OCI-LY1 (cell line): ENCODE data around the gene IQCK.

Experiments
- H2AFZ ChIP-seq: fragments of 200-600 bp; sonication (generic), shearing (Covaris generic); 2 replicates; pipeline ENCODE4 v1.6.0; 2014; ENCODE audit warnings: antibody characterized with exemption, mild to moderate bottlenecking, low read length
- H3F3A ChIP-seq: fragments of 200-600 bp; sonication (generic), shearing (Covaris generic); 2 replicates; pipeline ENCODE4 v1.6.0; 2014; ENCODE audit warnings: mild to moderate bottlenecking, antibody characterized with exemption, low read length, moderate library complexity; ENCODE audit not compliant: insufficient read depth
- H3K27ac ChIP-seq: fragments of 200-600 bp; sonication (generic); 2 replicates; pipeline ENCODE4 v1.5.1; 2014; ENCODE audit warnings: low read length, mixed run types, mild to moderate bottlenecking, low read depth; ENCODE audit not compliant: poor library complexity, severe bottlenecking
- H3K27me3 ChIP-seq: fragments of 200-600 bp; sonication (generic); 2 replicates; pipeline ENCODE4 v1.6.0; 2014; ENCODE audit warnings: antibody characterized with exemption, mild to moderate bottlenecking, low read length, moderate library complexity; ENCODE audit not compliant: insufficient read depth
- H3K36me3 ChIP-seq: fragments of 200-600 bp; sonication (generic); 2 replicates; pipeline ENCODE4 v1.6.1; 2014; ENCODE audit warnings: mild to moderate bottlenecking, antibody characterized with exemption, low read length, moderate library complexity, mixed read lengths; ENCODE audit not compliant: insufficient read depth
- H3K4me1 ChIP-seq: fragments of 200-600 bp; sonication (generic); 2 replicates; pipeline ENCODE4 v1.5.1; 2014; ENCODE audit warnings: mild to moderate bottlenecking, low read length, moderate library complexity; ENCODE audit not compliant: insufficient read depth, severe bottlenecking
- H3K4me2 ChIP-seq: fragments of 200-600 bp; sonication (generic), shearing (Covaris generic); 2 replicates; pipeline ENCODE4 v1.6.1; 2014; ENCODE audit warnings: low read length
- H3K4me3 ChIP-seq: fragments of 200-600 bp; sonication (generic); 2 replicates; pipeline ENCODE4 v1.5.1; 2014; ENCODE audit warnings: low read length, low read depth, mild to moderate bottlenecking, mixed read lengths; ENCODE audit not compliant: poor library complexity, severe bottlenecking
- H3K79me2 ChIP-seq: fragments of 200-600 bp; shearing (Covaris generic); 2 replicates; pipeline ENCODE4 v1.6.1; 2016; ENCODE audit warnings: mixed run types, low read length, mixed read lengths; ENCODE audit not compliant: insufficient read depth
- H3K9ac ChIP-seq: fragments of 200-600 bp; sonication (generic), shearing (Covaris generic); 2 replicates; pipeline ENCODE4 v1.6.1; 2014; ENCODE audit warnings: mild to moderate bottlenecking, low read length, mixed read lengths
- H3K9me2 ChIP-seq: fragments of 200-600 bp; sonication (generic), shearing (Covaris generic); 2 replicates; pipeline ENCODE4 v1.6.1; 2014; ENCODE audit warnings: low read depth, mild to moderate bottlenecking, low read length, mixed read lengths
- H3K9me3 ChIP-seq: fragments of 200-600 bp; shearing (Covaris generic); 2 replicates; pipeline ENCODE4 v1.6.1; 2014; ENCODE audit warnings: low read length, mixed read lengths
- H4K20me1 ChIP-seq: fragments of 200-600 bp; sonication (generic), shearing (Covaris generic); 2 replicates; pipeline ENCODE4 v1.6.0; 2016; ENCODE audit warnings: mild to moderate bottlenecking, low read length; ENCODE audit not compliant: insufficient read depth
- CTCF ChIP-seq: fragments of 200-600 bp; sonication (generic), shearing (Covaris generic); IDR thresholded peaks from 2 replicates; pipeline ENCODE4 v1.5.1; 2017; ENCODE audit warnings: mild to moderate bottlenecking, antibody characterized with exemption, low read length, moderate library complexity, mixed read lengths
- EZH2 ChIP-seq: fragments of 200-600 bp; sonication (generic), shearing (Covaris generic); IDR thresholded peaks from 2 replicates; pipeline ENCODE4 v1.8.0; 2017; ENCODE audit warnings: borderline replicate concordance, mixed run types, mild to moderate bottlenecking, antibody characterized with exemption, low read length, moderate library complexity, mixed read lengths

Gene IQCK

GRCh38 chr16:19769239-19769638, 51.2 kb downstream of the IQCK start:
- Histone ChIP-seq H2AFZ (no peak overlapping the region), H3K4me2 (no peak overlapping the region), H3F3A (no peaks in the 10 kb centered on the region), H3K27ac (no peak overlapping the region), H4K20me1 (no peaks in the 10 kb centered on the region), H3K9ac (no peak overlapping the region), H3K79me2 (no peaks in the 10 kb centered on the region), H3K9me2 (no peaks in the 10 kb centered on the region), H3K9me3 (no peaks in the 10 kb centered on the region), H3K4me1 (no peaks in the 10 kb centered on the region), H3K4me3 (no peak overlapping the region), H3K36me3 (no peaks in the 10 kb centered on the region), H3K27me3 (no peaks in the 10 kb centered on the region)
- no peak for TF ChIP-seq CTCF
- no peak for TF ChIP-seq EZH2

GRCh38 chr16:19771040-19771439, 53.0 kb downstream of the IQCK start:
- Histone ChIP-seq H2AFZ (no peak overlapping the region), H3K27me3 (no peaks in the 10 kb centered on the region), H3K4me3 (no peak overlapping the region), H4K20me1 (no peaks in the 10 kb centered on the region), H3K4me2 (no peak overlapping the region), H3F3A (no peaks in the 10 kb centered on the region), H3K79me2 (no peaks in the 10 kb centered on the region), H3K4me1 (no peaks in the 10 kb centered on the region), H3K36me3 (no peaks in the 10 kb centered on the region), H3K9me2 (no peaks in the 10 kb centered on the region), H3K9me3 (no peaks in the 10 kb centered on the region), H3K27ac (no peak overlapping the region), H3K9ac (no peak overlapping the region)
- no peak for TF ChIP-seq EZH2
- no peak for TF ChIP-seq CTCF

GRCh38 chr16:19771796-19772195, 53.7 kb downstream of the IQCK start:
- no peaks in the 10 kb centered on the region for H3K36me3 ChIP-seq
- H3F3A ChIP-seq, result no peaks in the 10 kb centered on the region
- no peaks in the 10 kb centered on the region for H3K4me1 ChIP-seq
- no peak overlapping the region for H3K27ac ChIP-seq
- H3K79me2 ChIP-seq, result no peaks in the 10 kb centered on the region
- no peaks in the 10 kb centered on the region for H3K9me2 ChIP-seq
- no peak overlapping the region for H3K9ac ChIP-seq
- no peak for TF ChIP-seq CTCF
- TF ChIP-seq EZH2, result no peak
- H3K4me2 ChIP-seq, result no peak overlapping the region
- H3K27me3 ChIP-seq, result no peaks in the 10 kb centered on the region
- no peak overlapping the region for H3K4me3 ChIP-seq
- no peak overlapping the region for H2AFZ ChIP-seq
- H3K9me3 ChIP-seq, result no peaks in the 10 kb centered on the region
- no peaks in the 10 kb centered on the region for H4K20me1 ChIP-seq
